ENCODE results near the gene SIPA1L3.
"Not testable (repeated sequence)": the region's sequence is repeated elsewhere in the genome, so short reads cannot be mapped to it uniquely, and the experiment has no call there.

The SIPA1L3 gene

GRCh38 chr19:38044267-38045111, 137.5 kb downstream of the SIPA1L3 start:
- no peak for DNase-seq (ENCODE audit: low read depth)

- DNase-seq (ENCODE audit: low read depth) = no peak
Observed at GRCh38 chr19:38045554-38046253, 138.7 kb downstream of the SIPA1L3 start.

- DNase-seq (ENCODE audit: low read depth) = no peak
Observed at GRCh38 chr19:38046254-38047048, 139.4 kb downstream of the SIPA1L3 start.

GRCh38 chr19:38047049-38047438, 140.0 kb downstream of the SIPA1L3 start:
- no peak for DNase-seq (ENCODE audit: low read depth)

- DNase-seq (ENCODE audit: low read depth) = no peak
Observed at GRCh38 chr19:38047641-38048040, 140.6 kb downstream of the SIPA1L3 start.

GRCh38 chr19:38049105-38049649, 142.2 kb downstream of the SIPA1L3 start:
- peak; percentile 24 for DNase-seq (ENCODE audit: low read depth)

- DNase-seq (ENCODE audit: low read depth) = no peak
Observed at GRCh38 chr19:38055010-38055409, 148.0 kb downstream of the SIPA1L3 start.

- no peak for DNase-seq (ENCODE audit: low read depth)
Observed at GRCh38 chr19:38055655-38056521, 148.9 kb downstream of the SIPA1L3 start.

GRCh38 chr19:38056646-38057045, 149.6 kb downstream of the SIPA1L3 start:
- DNase-seq (ENCODE audit: low read depth) = no peak

GRCh38 chr19:38057959-38058690, 151.1 kb downstream of the SIPA1L3 start:
- DNase-seq (ENCODE audit: low read depth) = no peak

GRCh38 chr19:38059897-38060296, 152.9 kb downstream of the SIPA1L3 start:
- DNase-seq (ENCODE audit: low read depth) = no peak

GRCh38 chr19:38060331-38060730, 153.3 kb downstream of the SIPA1L3 start:
- no peak for DNase-seq (ENCODE audit: low read depth)

- DNase-seq (ENCODE audit: low read depth) = no peak
Observed at GRCh38 chr19:38061294-38061693, 154.3 kb downstream of the SIPA1L3 start.

GRCh38 chr19:38062959-38063761, 156.2 kb downstream of the SIPA1L3 start:
- no peak for DNase-seq (ENCODE audit: low read depth)

GRCh38 chr19:38063928-38064327, 156.9 kb downstream of the SIPA1L3 start:
- DNase-seq (ENCODE audit: low read depth) = no peak

- no peak for DNase-seq (ENCODE audit: low read depth)
Observed at GRCh38 chr19:38064661-38065425, 157.8 kb downstream of the SIPA1L3 start.

- not testable (repeated sequence) for DNase-seq (ENCODE audit: low read depth)
Observed at GRCh38 chr19:38065775-38066174, 158.8 kb downstream of the SIPA1L3 start.

GRCh38 chr19:38068826-38069225, 161.8 kb downstream of the SIPA1L3 start:
- no peak for DNase-seq (ENCODE audit: low read depth)

- no peak for DNase-seq (ENCODE audit: low read depth)
Observed at GRCh38 chr19:38070573-38070972, 163.6 kb downstream of the SIPA1L3 start.
